SK-N-SH (cell line): ENCODE data around the gene C5orf58. TPM values are rescaled to one million over a fixed set of nuclear protein-coding genes. Genes with fewer than 3 reads are reported as not detected.

Experiments
- CTCF ChIA-PET: fragments of 300-600, 350-600 bp; formaldehyde crosslinking; extraction: SDS; loops from one replicate; lab custom pipeline; 2021; lab: Yijun Ruan, JAX
- POLR2A ChIA-PET: fragments of 350-600 bp; sonication (Branson Sonifier 250); formaldehyde crosslinking; extraction: SDS; loops from one replicate; lab custom pipeline; 2020; ENCODE audit warnings: antibody characterized with exemption, inconsistent platforms; lab: Yijun Ruan, JAX
- DNase-seq: peaks from one replicate; pipeline ENCODE4 v3.0.0; 2012
- H2AFZ ChIP-seq: fragments of 200-600 bp; sonication (generic); 2 replicates; pipeline ENCODE4 v1.8.1; 2016; ENCODE audit warnings: antibody characterized with exemption, mild to moderate bottlenecking, low read depth
- H3F3A ChIP-seq: fragments of 200-600 bp; sonication (generic); replicated peaks from 2 replicates; pipeline ENCODE3; 2016; ENCODE audit warnings: antibody characterized with exemption, mild to moderate bottlenecking; ENCODE audit not compliant: insufficient read depth
- H3K27ac ChIP-seq, 2 experiments: fragments of 200-500 bp in 1 of 2; fragments of 200-600 bp in 1 of 2; sonication (Bioruptor generic) in 1 of 2; sonication (generic), shearing (Covaris generic) in 1 of 2; 2 replicates each; pipeline versions ENCODE4 v1.5.1 to v1.6.1; 2014 to 2016; ENCODE audit warnings: low read depth in 2 of 2, inconsistent platforms in 1 of 2, low read length in 1 of 2, mild to moderate bottlenecking in 1 of 2, mixed read lengths in 1 of 2
- H3K27me3 ChIP-seq: fragments of 200-600 bp; sonication (generic), shearing (Covaris generic); 2 replicates; pipeline ENCODE4 v1.6.1; 2016; ENCODE audit warnings: mixed run types; ENCODE audit not compliant: insufficient read depth
- H3K36me3 ChIP-seq, 2 experiments: fragments of 200-500 bp in 1 of 2; fragments of 200-600 bp in 1 of 2; sonication (Bioruptor generic) in 1 of 2; sonication (generic) in 1 of 2; replicated peaks in 1 of 2; 2 replicates each; pipeline versions ENCODE3 to v1.5.1; 2014 to 2016; ENCODE audit warnings: low read length in 1 of 2, mild to moderate bottlenecking in 1 of 2; ENCODE audit not compliant: insufficient read depth in 2 of 2, control insufficient read depth in 1 of 2
- H3K4me1 ChIP-seq, 2 experiments: fragments of 200-500 bp in 1 of 2; fragments of 200-600 bp in 1 of 2; sonication (Bioruptor generic) in 1 of 2; sonication (generic), shearing (Covaris generic) in 1 of 2; 2 replicates each; pipeline versions ENCODE4 v1.5.1 to v1.6.1; 2014 to 2016; ENCODE audit warnings: low read depth in 1 of 2, low read length in 1 of 2, mixed run types in 1 of 2; ENCODE audit not compliant: insufficient read depth in 2 of 2, control insufficient read depth in 1 of 2
- H3K4me2 ChIP-seq: fragments of 200-600 bp; sonication (generic), shearing (Covaris generic); 2 replicates; pipeline ENCODE4 v1.6.1; 2017; ENCODE audit warnings: mixed run types
- H3K4me3 ChIP-seq, 2 experiments: fragments of 200-500 bp in 1 of 2; fragments of 200-600 bp in 1 of 2; sonication (Bioruptor generic) in 1 of 2; sonication (generic), shearing (Covaris generic) in 1 of 2; 2 replicates each; pipeline versions ENCODE4 v1.5.1 to v1.8.1; 2014 to 2016; ENCODE audit warnings: low read depth in 2 of 2, inconsistent platforms in 1 of 2, low read length in 1 of 2, mild to moderate bottlenecking in 1 of 2, mixed read lengths in 1 of 2, moderate library complexity in 1 of 2
- H3K79me2 ChIP-seq: fragments of 200-600 bp; sonication (generic); 2 replicates; pipeline ENCODE4 v1.8.1; 2017; ENCODE audit warnings: mild to moderate bottlenecking; ENCODE audit not compliant: insufficient read depth
- H3K9ac ChIP-seq: fragments of 200-600 bp; sonication (generic); 2 replicates; pipeline ENCODE4 v1.6.1; 2017; ENCODE audit warnings: mixed run types
- H3K9me2 ChIP-seq: fragments of 200-600 bp; sonication (generic); 2 replicates; pipeline ENCODE4 v1.6.1; 2017; ENCODE audit warnings: mixed run types
- H3K9me3 ChIP-seq: fragments of 200-600 bp; sonication (generic); 2 replicates; pipeline ENCODE4 v1.6.1; 2017; ENCODE audit warnings: mixed run types, mild to moderate bottlenecking, moderate library complexity
- H4K20me1 ChIP-seq: fragments of 200-600 bp; sonication (generic); 2 replicates; pipeline ENCODE4 v1.6.1; 2017; ENCODE audit warnings: mild to moderate bottlenecking, mixed run types; ENCODE audit not compliant: insufficient read depth
- ELF1 ChIP-seq: IDR thresholded peaks from 2 replicates; pipeline ENCODE4 v1.4.0; 2012
- GABPA ChIP-seq: IDR thresholded peaks from 2 replicates; pipeline ENCODE4 v1.4.0; 2012; ENCODE audit warnings: low read depth, mild to moderate bottlenecking
- GATA2 ChIP-seq: sonication (generic); formaldehyde crosslinking; IDR thresholded peaks from 2 replicates; pipeline ENCODE4 v1.5.0; 2020; ENCODE audit warnings: mild to moderate bottlenecking, missing genetic modification reagents
- MAX ChIP-seq: IDR thresholded peaks from 2 replicates; pipeline ENCODE4 v1.4.0; 2012; ENCODE audit warnings: low read depth
- MEF2A ChIP-seq: IDR thresholded peaks from 2 replicates; pipeline ENCODE4 v1.4.0; 2012; ENCODE audit warnings: low read depth, borderline replicate concordance
- MXI1 ChIP-seq: IDR thresholded peaks from 2 replicates; pipeline ENCODE4 v1.6.1; 2012; ENCODE audit warnings: mild to moderate bottlenecking, low read depth, low read length, improper control_type of control experiment
- NRF1 ChIP-seq: IDR thresholded peaks from 2 replicates; pipeline ENCODE4 v1.6.1; 2012; ENCODE audit warnings: low read depth, mild to moderate bottlenecking, low read length
- POLR2AphosphoS5 ChIP-seq: IDR thresholded peaks from 2 replicates; pipeline ENCODE4 v1.6.1; 2012; ENCODE audit warnings: low read depth, low read length
- RXRA ChIP-seq: IDR thresholded peaks from 2 replicates; pipeline ENCODE4 v1.4.0; 2012; ENCODE audit warnings: low read depth, mild to moderate bottlenecking, borderline replicate concordance
- SIN3A ChIP-seq: IDR thresholded peaks from 2 replicates; pipeline ENCODE4 v1.6.1; 2012; ENCODE audit warnings: low read depth, mild to moderate bottlenecking, low read length, moderate library complexity, borderline replicate concordance
- TAF1 ChIP-seq: IDR thresholded peaks from 2 replicates; pipeline ENCODE4 v1.6.1; 2012; ENCODE audit warnings: low read depth, mild to moderate bottlenecking, low read length, moderate library complexity, borderline replicate concordance
- TEAD4 ChIP-seq: IDR thresholded peaks from 2 replicates; pipeline ENCODE4 v1.4.0; 2012; ENCODE audit warnings: mild to moderate bottlenecking, borderline replicate concordance; ENCODE audit not compliant: insufficient read depth
- USF2 ChIP-seq: fragments of 150-350 bp; IDR thresholded peaks from 2 replicates; pipeline ENCODE4 v1.6.1; 2017; ENCODE audit warnings: antibody characterized with exemption, low read length, low read depth, borderline replicate concordance
- YY1 ChIP-seq: IDR thresholded peaks from 2 replicates; pipeline ENCODE4 v1.4.0; 2012; ENCODE audit warnings: low read depth, mild to moderate bottlenecking
- WGBS: methylation state at CpG from one replicate; pipeline ENCODE4 v1.1.6; 2017; ENCODE audit warnings: low lambda C conversion rate; 5-methylcytosine and 5-hydroxymethylcytosine counted together
- polyA plus RNA-seq, 3 experiments: library from polyadenylated mRNA; depleted of rRNA; stranded (reverse); fragments of >200 nt; gene quantifications; 2 replicates each; pipeline ENCODE4 v1.2.3, GENCODE V29; 2012

Gene C5orf58
- polyA plus RNA-seq, 1 of the 3 experiments (the other 2 are of a cell fraction) = not detected

GRCh38 chr5:170293273-170293672 is 60.5 kb downstream of the C5orf58 start:
- DNase-seq = no peak
- H2AFZ ChIP-seq = no peak overlapping the region
- ChIA-PET POLR2A (no interaction called here), CTCF (interaction anchor here (0.8 to 1.0 kb wide), 3 partner anchors 26 to 67 kb away, joined by 3 to 4 read pairs (median 3); no protein-coding TSS in a partner anchor)
- no peaks in the 10 kb centered on the region for H3K79me2 ChIP-seq
- H3K9me2 ChIP-seq = no peaks in the 10 kb centered on the region
- H3K27ac ChIP-seq = no peak overlapping the region
- H3K36me3 ChIP-seq = no peaks in the 10 kb centered on the region
- H4K20me1 ChIP-seq = no peaks in the 10 kb centered on the region
- peaks cover 6% of the 10 kb centered on the region; the same call in 1 of the 2 replicates for H3K27me3 ChIP-seq
- H3K4me3 ChIP-seq = no peak overlapping the region
- WGBS = 41% methylated on average over 5 of the region's 6 CpGs
- H3F3A ChIP-seq = no peaks in the 10 kb centered on the region
- no peaks in the 10 kb centered on the region for H3K4me1 ChIP-seq
- H3K9ac ChIP-seq = no peak overlapping the region
- H3K4me2 ChIP-seq = no peak overlapping the region
- TF ChIP-seq MXI1 = no peak
- TF ChIP-seq POLR2AphosphoS5 = no peak
- TF ChIP-seq NRF1 = no peak
- TF ChIP-seq ELF1 = no peak
- no peak for TF ChIP-seq TAF1
- TF ChIP-seq YY1 = no peak
- no peak for TF ChIP-seq MAX
- TF ChIP-seq USF2 = no peak
- no peaks in the 10 kb centered on the region for H3K9me3 ChIP-seq

- H3K36me3 ChIP-seq = no peaks in the 10 kb centered on the region
- ChIA-PET POLR2A (no interaction called here), CTCF (interaction anchor here (0.9 to 1.0 kb wide), 2 partner anchors 27 to 68 kb away, joined by 3 to 4 read pairs; no protein-coding TSS in a partner anchor)
- no peak overlapping the region for H3K4me2 ChIP-seq
- no peak overlapping the region for H2AFZ ChIP-seq
- H3K9me2 ChIP-seq = no peaks in the 10 kb centered on the region
- no peak for DNase-seq
- WGBS = 43% methylated on average over 3 of the region's 3 CpGs
- peaks cover 6% of the 10 kb centered on the region; the same call in 1 of the 2 replicates for H3K27me3 ChIP-seq
- H3K27ac ChIP-seq = no peak overlapping the region
- no peaks in the 10 kb centered on the region for H4K20me1 ChIP-seq
- no peaks in the 10 kb centered on the region for H3F3A ChIP-seq
- no peak for TF ChIP-seq SIN3A
- no peak for TF ChIP-seq TEAD4
- TF ChIP-seq ELF1 = no peak
- no peak for TF ChIP-seq GATA2 (CRISPR knock-in tag)
- TF ChIP-seq GABPA = no peak
- no peak for TF ChIP-seq YY1
- no peak for TF ChIP-seq MEF2A
- TF ChIP-seq RXRA = no peak
- H3K79me2 ChIP-seq = no peaks in the 10 kb centered on the region
- no peaks in the 10 kb centered on the region for H3K9me3 ChIP-seq
- H3K4me1 ChIP-seq = no peaks in the 10 kb centered on the region
- H3K9ac ChIP-seq = no peak overlapping the region
- H3K4me3 ChIP-seq = no peak overlapping the region
Observed at GRCh38 chr5:170294057-170294456, 61.3 kb downstream of the C5orf58 start.
